ENCODE results near the gene LCN12. TPM values are rescaled to one million over a fixed set of nuclear protein-coding genes. Genes with fewer than 3 reads are reported as not detected.

LCN12 gene
- total and polyA plus RNA-seq, 7 donors = 1.2 to 3.0 TPM; not detected in 5

GRCh38 chr9:136921307-136921706 is 30.8 kb upstream of the LCN12 start:
- no peaks in the 10 kb centered on the region for H3K4me1 ChIP-seq
- WGBS, 2 donors = 89 to 90% methylated on average over 11 of the region's 11 CpGs
- no peak for DNase-seq
- H3K27ac ChIP-seq = no peak overlapping the region
- no peaks in the 10 kb centered on the region for H3K9me3 ChIP-seq
- H3K36me3 ChIP-seq = peaks cover 10 to 68% (median 33%) of the 10 kb centered on the region in 4 donors
- intact Hi-C loops (cut with DNase I) = no loop called here
- H3K27me3 ChIP-seq = no peaks in the 10 kb centered on the region
- no peak overlapping the region for H3K4me3 ChIP-seq
- no peak for TF ChIP-seq EP300 (IDR thresholded peaks at IDR 0.05)
- TF ChIP-seq POLR2A (IDR thresholded peaks at IDR 0.05) = no peak
- no peak for TF ChIP-seq CTCF (IDR thresholded peaks at IDR 0.05)
- no peak for TF ChIP-seq POLR2AphosphoS5 (IDR thresholded peaks at IDR 0.05)

- Histone ChIP-seq H3K36me3 (peaks cover 10 to 68% (median 31%) of the 10 kb centered on the region in 4 donors), H3K9me3 (no peaks in the 10 kb centered on the region), H3K27ac (no peak overlapping the region), H3K4me1 (no peaks in the 10 kb centered on the region), H3K27me3 (no peaks in the 10 kb centered on the region), H3K4me3 (no peak overlapping the region)
- TF ChIP-seq CTCF (IDR thresholded peaks at IDR 0.05) (no peak), EP300 (IDR thresholded peaks at IDR 0.05) (no peak), POLR2A (IDR thresholded peaks at IDR 0.05) (no peak), POLR2AphosphoS5 (IDR thresholded peaks at IDR 0.05) (no peak)
- 86 to 88% methylated on average over 10 of the region's 10 CpGs for WGBS, 2 donors
- intact Hi-C loops (cut with DNase I) = no loop called here
- DNase-seq = no peak
Measured at GRCh38 chr9:136921718-136922117, 30.4 kb upstream of the LCN12 start.

GRCh38 chr9:136922540-136922939 is 29.5 kb upstream of the LCN12 start:
- TF ChIP-seq POLR2AphosphoS5 (IDR thresholded peaks at IDR 0.05) = no peak
- no peak for DNase-seq
- WGBS, 2 donors = 90 to 93% methylated on average over 19 of the region's 19 CpGs
- H3K9me3 ChIP-seq = no peaks in the 10 kb centered on the region
- no peaks in the 10 kb centered on the region for H3K4me1 ChIP-seq
- intact Hi-C loops (cut with DNase I) = no loop called here
- no peaks in the 10 kb centered on the region for H3K27me3 ChIP-seq
- no peak overlapping the region for H3K27ac ChIP-seq
- peaks cover 10 to 60% (median 23%) of the 10 kb centered on the region in 4 donors for H3K36me3 ChIP-seq
- no peak overlapping the region for H3K4me3 ChIP-seq

GRCh38 chr9:136923881-136924280 is 28.2 kb upstream of the LCN12 start:
- no peak overlapping the region for H3K4me3 ChIP-seq
- intact Hi-C loops (cut with DNase I) = no loop called here
- peaks cover 10 to 55% (median 21%) of the 10 kb centered on the region in 4 donors for H3K36me3 ChIP-seq
- H3K4me1 ChIP-seq = no peaks in the 10 kb centered on the region
- H3K27ac ChIP-seq = no peak overlapping the region
- no peak for TF ChIP-seq CTCF (IDR thresholded peaks at IDR 0.05)
- no peak for TF ChIP-seq POLR2AphosphoS5 (IDR thresholded peaks at IDR 0.05)
- TF ChIP-seq EP300 (IDR thresholded peaks at IDR 0.05) = no peak
- TF ChIP-seq POLR2A (IDR thresholded peaks at IDR 0.05) = no peak
- WGBS, 2 donors = 96 to 97% methylated on average over 19 of the region's 19 CpGs
- no peaks in the 10 kb centered on the region for H3K9me3 ChIP-seq
- H3K27me3 ChIP-seq = no peaks in the 10 kb centered on the region
- DNase-seq = no peak

- Histone ChIP-seq H3K4me1 (no peaks in the 10 kb centered on the region), H3K9me3 (no peaks in the 10 kb centered on the region), H3K4me3 (no peak overlapping the region), H3K36me3 (peaks cover 0 to 44% (median 12%) of the 10 kb centered on the region in 4 donors), H3K27me3 (no peaks in the 10 kb centered on the region), H3K27ac (no peak overlapping the region)
- 85 to 89% methylated on average over 33 of the region's 33 CpGs for WGBS, 2 donors
- TF ChIP-seq CTCF (IDR thresholded peaks at IDR 0.05) (no peak), POLR2A (IDR thresholded peaks at IDR 0.05) (no peak), POLR2AphosphoS5 (IDR thresholded peaks at IDR 0.05) (no peak), EP300 (IDR thresholded peaks at IDR 0.05) (no peak)
- intact Hi-C loops (cut with DNase I) = no loop called here
- no peak for DNase-seq
Measured at GRCh38 chr9:136925414-136926153, 26.5 kb upstream of the LCN12 start.
